Measurements from ENCODE around the gene STK39.

The STK39 gene

DNA sequence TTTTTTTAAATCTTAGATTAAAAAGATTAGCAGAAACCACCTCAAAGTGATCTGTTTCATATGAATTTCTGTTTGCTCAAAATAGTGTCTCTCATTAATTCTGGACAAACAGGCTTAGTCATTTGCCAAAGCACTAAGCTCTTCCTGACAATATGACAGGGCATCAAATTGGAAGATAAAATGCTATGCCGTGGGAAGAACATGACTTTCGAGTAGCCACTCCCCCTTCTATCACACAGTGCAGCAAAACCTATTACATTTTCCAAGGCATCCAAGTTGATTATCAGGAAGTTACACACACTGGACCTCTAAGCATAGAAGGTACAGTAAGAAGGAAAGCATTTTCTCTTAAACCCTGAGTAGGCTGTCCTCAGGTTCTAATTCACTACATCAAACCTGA is 89.5 kb downstream of the STK39 start:
- TF ChIP-seq SPI1 (IDR thresholded peaks at IDR 0.05; ENCODE audit: borderline replicate concordance, low read depth) (no peak), GABPA (IDR thresholded peaks at IDR 0.05; ENCODE audit: low read depth) (no peak), POLR2AphosphoS5 (IDR thresholded peaks at IDR 0.05; ENCODE audit: low read depth) (no peak)
- TF ChIP-seq, protein P1, sequence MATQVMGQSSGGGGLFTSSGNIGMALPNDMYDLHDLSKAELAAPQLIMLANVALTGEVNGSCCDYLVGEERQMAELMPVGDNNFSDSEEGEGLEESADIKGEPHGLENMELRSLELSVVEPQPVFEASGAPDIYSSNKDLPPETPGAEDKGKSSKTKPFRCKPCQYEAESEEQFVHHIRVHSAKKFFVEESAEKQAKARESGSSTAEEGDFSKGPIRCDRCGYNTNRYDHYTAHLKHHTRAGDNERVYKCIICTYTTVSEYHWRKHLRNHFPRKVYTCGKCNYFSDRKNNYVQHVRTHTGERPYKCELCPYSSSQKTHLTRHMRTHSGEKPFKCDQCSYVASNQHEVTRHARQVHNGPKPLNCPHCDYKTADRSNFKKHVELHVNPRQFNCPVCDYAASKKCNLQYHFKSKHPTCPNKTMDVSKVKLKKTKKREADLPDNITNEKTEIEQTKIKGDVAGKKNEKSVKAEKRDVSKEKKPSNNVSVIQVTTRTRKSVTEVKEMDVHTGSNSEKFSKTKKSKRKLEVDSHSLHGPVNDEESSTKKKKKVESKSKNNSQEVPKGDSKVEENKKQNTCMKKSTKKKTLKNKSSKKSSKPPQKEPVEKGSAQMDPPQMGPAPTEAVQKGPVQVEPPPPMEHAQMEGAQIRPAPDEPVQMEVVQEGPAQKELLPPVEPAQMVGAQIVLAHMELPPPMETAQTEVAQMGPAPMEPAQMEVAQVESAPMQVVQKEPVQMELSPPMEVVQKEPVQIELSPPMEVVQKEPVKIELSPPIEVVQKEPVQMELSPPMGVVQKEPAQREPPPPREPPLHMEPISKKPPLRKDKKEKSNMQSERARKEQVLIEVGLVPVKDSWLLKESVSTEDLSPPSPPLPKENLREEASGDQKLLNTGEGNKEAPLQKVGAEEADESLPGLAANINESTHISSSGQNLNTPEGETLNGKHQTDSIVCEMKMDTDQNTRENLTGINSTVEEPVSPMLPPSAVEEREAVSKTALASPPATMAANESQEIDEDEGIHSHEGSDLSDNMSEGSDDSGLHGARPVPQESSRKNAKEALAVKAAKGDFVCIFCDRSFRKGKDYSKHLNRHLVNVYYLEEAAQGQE (IDR thresholded peaks at IDR 0.05; ENCODE audit: insufficient replicate concordance, low read depth) = no peak
- TF ChIP-seq, protein P2, sequence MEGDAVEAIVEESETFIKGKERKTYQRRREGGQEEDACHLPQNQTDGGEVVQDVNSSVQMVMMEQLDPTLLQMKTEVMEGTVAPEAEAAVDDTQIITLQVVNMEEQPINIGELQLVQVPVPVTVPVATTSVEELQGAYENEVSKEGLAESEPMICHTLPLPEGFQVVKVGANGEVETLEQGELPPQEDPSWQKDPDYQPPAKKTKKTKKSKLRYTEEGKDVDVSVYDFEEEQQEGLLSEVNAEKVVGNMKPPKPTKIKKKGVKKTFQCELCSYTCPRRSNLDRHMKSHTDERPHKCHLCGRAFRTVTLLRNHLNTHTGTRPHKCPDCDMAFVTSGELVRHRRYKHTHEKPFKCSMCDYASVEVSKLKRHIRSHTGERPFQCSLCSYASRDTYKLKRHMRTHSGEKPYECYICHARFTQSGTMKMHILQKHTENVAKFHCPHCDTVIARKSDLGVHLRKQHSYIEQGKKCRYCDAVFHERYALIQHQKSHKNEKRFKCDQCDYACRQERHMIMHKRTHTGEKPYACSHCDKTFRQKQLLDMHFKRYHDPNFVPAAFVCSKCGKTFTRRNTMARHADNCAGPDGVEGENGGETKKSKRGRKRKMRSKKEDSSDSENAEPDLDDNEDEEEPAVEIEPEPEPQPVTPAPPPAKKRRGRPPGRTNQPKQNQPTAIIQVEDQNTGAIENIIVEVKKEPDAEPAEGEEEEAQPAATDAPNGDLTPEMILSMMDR (IDR thresholded peaks at IDR 0.05; ENCODE audit: insufficient read depth, low read length) = no peak
- DNase-seq (ENCODE audit: low read depth in 1 of 2, low spot score in 1 of 2) = no peak
- H3K27me3 ChIP-seq (ENCODE audit: insufficient read depth, poor library complexity, severe bottlenecking) = no peaks in the 10 kb centered on the region
- no peak overlapping the region for H3K27ac ChIP-seq (replicated peaks)
- H3K4me3 ChIP-seq (replicated peaks; ENCODE audit: insufficient read depth, low read length) = no peak overlapping the region

DNA sequence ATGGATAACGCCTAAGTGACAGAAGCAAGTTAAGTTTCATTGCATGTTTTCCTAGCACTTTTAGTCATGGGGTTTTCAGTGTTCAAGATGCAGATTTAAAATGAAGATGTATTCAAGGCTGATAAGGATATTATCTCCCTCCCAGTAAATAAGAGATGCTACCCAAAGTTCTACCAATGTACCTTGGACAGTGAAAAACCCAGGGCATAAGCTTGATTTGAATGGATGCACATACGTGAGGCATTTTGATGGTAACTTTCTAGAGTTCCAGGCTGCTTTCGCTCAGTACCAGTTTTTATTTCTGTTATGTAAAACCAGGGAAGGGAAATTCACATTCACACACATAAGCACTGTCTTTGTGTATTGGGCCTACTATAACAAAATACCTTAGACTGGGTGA is 90.3 kb downstream of the STK39 start:
- TF ChIP-seq, protein P2 (IDR thresholded peaks at IDR 0.05; ENCODE audit: insufficient read depth, low read length) = no peak
- TF ChIP-seq POLR2AphosphoS5 (IDR thresholded peaks at IDR 0.05; ENCODE audit: low read depth) (no peak), SPI1 (IDR thresholded peaks at IDR 0.05; ENCODE audit: borderline replicate concordance, low read depth) (no peak), GABPA (IDR thresholded peaks at IDR 0.05; ENCODE audit: low read depth) (no peak)
- TF ChIP-seq, protein P1 (IDR thresholded peaks at IDR 0.05; ENCODE audit: insufficient replicate concordance, low read depth) = no peak
- no peaks in the 10 kb centered on the region for H3K27me3 ChIP-seq (ENCODE audit: insufficient read depth, poor library complexity, severe bottlenecking)
- no peak overlapping the region for H3K4me3 ChIP-seq (replicated peaks; ENCODE audit: insufficient read depth, low read length)
- DNase-seq (ENCODE audit: low read depth in 1 of 2, low spot score in 1 of 2) = no peak
- H3K27ac ChIP-seq (replicated peaks) = no peak overlapping the region

DNA sequence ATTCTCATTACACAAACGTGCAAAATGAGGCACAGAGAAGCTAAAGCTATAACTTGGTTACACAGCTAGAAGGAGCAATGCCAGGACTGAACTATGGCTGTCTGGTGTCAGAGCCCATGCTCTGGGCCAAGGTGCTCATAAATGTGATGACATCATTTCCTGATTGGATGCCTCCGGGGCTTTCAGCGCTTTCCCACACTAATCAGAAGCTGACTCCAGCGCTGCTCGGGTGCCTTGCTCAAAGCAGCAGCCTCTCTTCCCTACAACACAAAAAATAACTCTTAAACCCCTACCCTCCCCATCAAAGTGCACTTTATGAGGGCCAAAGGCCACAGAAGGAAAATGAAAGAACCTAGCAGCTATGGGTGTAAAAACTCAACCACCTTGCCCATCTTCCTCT is 90.7 kb downstream of the STK39 start:
- no peak overlapping the region for H3K27ac ChIP-seq (replicated peaks)
- no peaks in the 10 kb centered on the region for H3K27me3 ChIP-seq (ENCODE audit: insufficient read depth, poor library complexity, severe bottlenecking)
- no peak overlapping the region for H3K4me3 ChIP-seq (replicated peaks; ENCODE audit: insufficient read depth, low read length)
- TF ChIP-seq POLR2AphosphoS5 (IDR thresholded peaks at IDR 0.05; ENCODE audit: low read depth) = no peak
- TF ChIP-seq, protein P2 (IDR thresholded peaks at IDR 0.05; ENCODE audit: insufficient read depth, low read length) = no peak
- TF ChIP-seq, protein P1 (IDR thresholded peaks at IDR 0.05; ENCODE audit: insufficient replicate concordance, low read depth) = no peak
- no peak for TF ChIP-seq SPI1 (IDR thresholded peaks at IDR 0.05; ENCODE audit: borderline replicate concordance, low read depth)
- TF ChIP-seq GABPA (IDR thresholded peaks at IDR 0.05; ENCODE audit: low read depth) = no peak
- no peak for DNase-seq (ENCODE audit: low read depth in 1 of 2, low spot score in 1 of 2)

Measured in HL-60 (cell line).